CD1c-positive myeloid dendritic cell (primary cell): ENCODE data around the gene MBD5.
A peak's percentile ranks its signal among the peaks of the same experiment; 100 is the strongest.
"Not testable (repeated sequence)": the region's sequence is repeated elsewhere in the genome, so short reads cannot be mapped to it uniquely, and the experiment has no call there.

Experiments used
- DNase-seq: peaks from one replicate; pipeline ENCODE4 v3.0.0-alpha.2; 2016; ENCODE audit errors: extremely low spot score

Gene MBD5

GRCh38 chr2:148523315-148523714, 502.4 kb downstream of the MBD5 start:
- DNase-seq = no peak

GRCh38 chr2:148524519-148524919, 503.6 kb downstream of the MBD5 start:
- DNase-seq = peak; percentile 63

GRCh38 chr2:148525130-148525529, 504.2 kb downstream of the MBD5 start:
- no peak for DNase-seq

- DNase-seq = no peak
Observed at GRCh38 chr2:148526509-148527346, 505.8 kb downstream of the MBD5 start.

- DNase-seq = no peak
Observed at GRCh38 chr2:148527488-148528340, 506.8 kb downstream of the MBD5 start.

GRCh38 chr2:148528356-148529064, 507.6 kb downstream of the MBD5 start:
- no peak for DNase-seq

GRCh38 chr2:148529745-148530144, 508.9 kb downstream of the MBD5 start:
- no peak for DNase-seq

- no peak for DNase-seq
Observed at GRCh38 chr2:148530350-148530749, 509.5 kb downstream of the MBD5 start.

GRCh38 chr2:148531235-148531634, 510.3 kb downstream of the MBD5 start:
- no peak for DNase-seq

- DNase-seq = no peak
Observed at GRCh38 chr2:148531669-148532428, 511.0 kb downstream of the MBD5 start.

- DNase-seq = no peak
Observed at GRCh38 chr2:148533004-148533403, 512.1 kb downstream of the MBD5 start.

- DNase-seq = no peak
Observed at GRCh38 chr2:148533685-148534084, 512.8 kb downstream of the MBD5 start.

- DNase-seq = no peak
Observed at GRCh38 chr2:148534416-148535204, 513.7 kb downstream of the MBD5 start.

GRCh38 chr2:148538375-148538774, 517.5 kb downstream of the MBD5 start:
- no peak for DNase-seq

- DNase-seq = peak; percentile 81
Observed at GRCh38 chr2:148540022-148540421, 519.1 kb downstream of the MBD5 start.

- DNase-seq = no peak
Observed at GRCh38 chr2:148541792-148542191, 520.9 kb downstream of the MBD5 start.

- no peak for DNase-seq
Observed at GRCh38 chr2:148542614-148543013, 521.7 kb downstream of the MBD5 start.

- not testable (repeated sequence) for DNase-seq
Observed at GRCh38 chr2:148543088-148543540, 522.2 kb downstream of the MBD5 start.

GRCh38 chr2:148545390-148546256, 524.7 kb downstream of the MBD5 start:
- peak; percentile 36 for DNase-seq
